Activated gamma-delta T cell treated with Interleukin-2 at 50 U/mL for 16 hours (primary cell): ENCODE results near the gene SLC22A6.

Source experiments
- DNase-seq: peaks from one replicate; pipeline ENCODE4 v3.0.0-alpha.2; 2020

SLC22A6 gene

DNA sequence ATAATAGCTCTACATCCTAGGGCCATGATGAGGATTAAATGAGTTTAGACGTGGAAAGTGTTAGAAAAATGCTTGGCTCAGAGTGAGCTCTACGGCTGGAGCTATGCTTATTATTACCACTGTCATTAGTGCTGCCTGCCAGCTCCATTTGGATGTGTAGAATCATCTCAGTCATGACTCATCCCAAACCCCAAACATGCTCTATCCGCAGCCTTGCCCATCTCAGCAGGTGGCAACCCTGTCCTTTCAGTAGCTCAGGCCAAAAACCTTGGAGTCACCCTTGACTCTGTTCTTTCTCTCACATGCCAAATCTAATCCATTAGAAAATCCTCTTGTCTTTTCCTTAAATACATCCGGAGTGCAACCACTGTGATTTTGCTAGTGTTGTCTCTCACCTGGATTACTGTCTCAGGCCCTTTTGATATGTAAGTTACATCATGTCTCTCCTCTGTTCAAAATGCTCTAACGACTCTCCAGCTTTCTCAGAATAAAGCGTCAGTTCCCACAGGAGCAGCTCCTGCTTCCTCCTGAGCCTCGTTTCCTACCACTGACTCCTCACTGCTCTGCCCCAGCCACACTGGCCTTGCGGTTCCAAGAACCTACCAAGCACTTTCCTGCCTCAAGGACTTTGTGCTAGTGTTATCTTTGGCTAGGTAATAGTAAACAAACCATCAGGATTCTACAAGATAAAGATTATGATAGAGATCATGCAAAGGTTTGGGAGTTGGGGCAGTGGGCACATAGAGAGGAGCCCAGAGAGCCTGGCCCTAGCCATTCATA lies 53.1 kb downstream of the SLC22A6 start:
- DNase-seq: no peak

- no peak for DNase-seq
Observed at GRCh38 chr11:62930666-62931065, 54.1 kb downstream of the SLC22A6 start.

GRCh38 chr11:62930157-62930556 lies 54.6 kb downstream of the SLC22A6 start:
- no peak for DNase-seq

DNA sequence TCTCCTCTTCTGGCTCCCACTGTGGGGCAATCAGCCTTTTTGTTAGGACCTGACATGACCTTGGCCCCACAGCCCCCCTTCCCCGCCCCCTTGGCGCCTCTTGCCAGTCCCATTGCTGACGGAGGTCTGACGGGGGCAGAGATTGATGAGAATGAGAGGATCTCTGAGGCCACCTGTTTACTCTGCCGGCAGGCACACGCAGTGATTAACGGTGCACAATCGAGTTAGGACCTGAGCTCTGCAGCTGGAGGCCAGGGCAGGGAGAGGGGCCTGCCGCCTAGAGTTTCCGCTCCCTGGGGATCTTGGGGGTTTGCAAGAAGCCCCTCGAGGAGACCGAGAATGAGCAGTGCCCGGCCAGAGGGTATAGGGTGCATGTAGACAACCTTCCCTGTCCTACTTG lies 56.8 kb downstream of the SLC22A6 start:
- no peak for DNase-seq

DNA sequence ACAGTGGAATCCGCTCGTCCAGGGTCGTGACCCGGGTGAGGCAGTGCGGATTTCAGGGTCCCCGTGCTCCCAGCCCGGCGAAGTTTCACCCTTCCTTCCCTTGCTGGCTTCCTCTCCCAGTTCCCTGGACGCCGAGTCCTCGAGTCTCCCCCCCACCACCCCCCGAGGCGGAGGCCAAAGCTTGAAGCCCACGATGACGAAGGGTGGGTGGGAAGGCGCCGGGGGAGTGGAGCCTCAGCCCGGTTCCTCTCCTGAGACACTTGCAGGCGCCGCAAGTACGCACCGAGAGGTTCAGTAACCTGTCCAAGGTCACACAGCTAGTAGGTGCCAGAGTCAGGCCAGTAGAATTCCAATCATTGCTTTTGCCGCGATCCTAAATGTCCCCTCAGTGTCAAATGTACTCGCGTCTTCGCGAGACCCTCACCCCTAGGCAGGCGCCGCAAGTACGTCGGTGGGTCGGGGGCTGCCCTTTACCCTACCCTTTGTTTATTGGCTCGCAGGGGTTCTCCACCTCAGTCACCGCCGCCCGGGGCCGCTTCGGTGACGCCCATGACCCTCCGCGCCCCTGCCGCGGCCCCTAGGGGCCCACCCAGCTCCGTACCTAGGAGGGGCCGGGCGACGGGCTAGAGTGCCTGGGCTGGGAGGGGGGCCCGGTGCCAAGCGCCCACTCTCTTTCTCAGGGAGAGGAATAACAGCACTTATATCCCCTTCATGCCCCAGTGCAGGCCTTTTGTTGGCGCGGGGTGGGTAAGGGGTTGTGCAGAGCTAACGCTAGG lies 57.9 kb downstream of the SLC22A6 start:
- DNase-seq: no peak
